GM18502 (cell line): ENCODE results near the gene WDHD1.
"Not testable (repeated sequence)": the region's sequence is repeated elsewhere in the genome, so short reads cannot be mapped to it uniquely, and the experiment has no call there.

Experiments
- ATAC-seq: cut with Tn5 transposase; IDR thresholded peaks from one replicate; pipeline ENCODE4 v1.9.1; 2021; ENCODE audit warnings: mild to moderate bottlenecking; ENCODE audit not compliant: unreplicated experiment, poor library complexity

The WDHD1 gene, protein sequence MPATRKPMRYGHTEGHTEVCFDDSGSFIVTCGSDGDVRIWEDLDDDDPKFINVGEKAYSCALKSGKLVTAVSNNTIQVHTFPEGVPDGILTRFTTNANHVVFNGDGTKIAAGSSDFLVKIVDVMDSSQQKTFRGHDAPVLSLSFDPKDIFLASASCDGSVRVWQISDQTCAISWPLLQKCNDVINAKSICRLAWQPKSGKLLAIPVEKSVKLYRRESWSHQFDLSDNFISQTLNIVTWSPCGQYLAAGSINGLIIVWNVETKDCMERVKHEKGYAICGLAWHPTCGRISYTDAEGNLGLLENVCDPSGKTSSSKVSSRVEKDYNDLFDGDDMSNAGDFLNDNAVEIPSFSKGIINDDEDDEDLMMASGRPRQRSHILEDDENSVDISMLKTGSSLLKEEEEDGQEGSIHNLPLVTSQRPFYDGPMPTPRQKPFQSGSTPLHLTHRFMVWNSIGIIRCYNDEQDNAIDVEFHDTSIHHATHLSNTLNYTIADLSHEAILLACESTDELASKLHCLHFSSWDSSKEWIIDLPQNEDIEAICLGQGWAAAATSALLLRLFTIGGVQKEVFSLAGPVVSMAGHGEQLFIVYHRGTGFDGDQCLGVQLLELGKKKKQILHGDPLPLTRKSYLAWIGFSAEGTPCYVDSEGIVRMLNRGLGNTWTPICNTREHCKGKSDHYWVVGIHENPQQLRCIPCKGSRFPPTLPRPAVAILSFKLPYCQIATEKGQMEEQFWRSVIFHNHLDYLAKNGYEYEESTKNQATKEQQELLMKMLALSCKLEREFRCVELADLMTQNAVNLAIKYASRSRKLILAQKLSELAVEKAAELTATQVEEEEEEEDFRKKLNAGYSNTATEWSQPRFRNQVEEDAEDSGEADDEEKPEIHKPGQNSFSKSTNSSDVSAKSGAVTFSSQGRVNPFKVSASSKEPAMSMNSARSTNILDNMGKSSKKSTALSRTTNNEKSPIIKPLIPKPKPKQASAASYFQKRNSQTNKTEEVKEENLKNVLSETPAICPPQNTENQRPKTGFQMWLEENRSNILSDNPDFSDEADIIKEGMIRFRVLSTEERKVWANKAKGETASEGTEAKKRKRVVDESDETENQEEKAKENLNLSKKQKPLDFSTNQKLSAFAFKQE

GRCh38 chr14:55026793-55027561 is at the start of gene WDHD1, which contains the start of gene SOCS4:
TSS of gene WDHD1 (minus strand) at chr14:55027099. CDS start at chr14:55026787, 312 bp downstream.
TSS of gene SOCS4 (plus strand) at chr14:55027236. CDS start at chr14:55043042, 15,806 bp downstream.
- ATAC-seq: peak; percentile 92

GRCh38 chr14:55075628-55076175 is 48.8 kb upstream of the WDHD1 start:
- no peak for ATAC-seq

GRCh38 chr14:55074662-55075061 is 47.8 kb upstream of the WDHD1 start:
- ATAC-seq: peak; percentile 55

DNA sequence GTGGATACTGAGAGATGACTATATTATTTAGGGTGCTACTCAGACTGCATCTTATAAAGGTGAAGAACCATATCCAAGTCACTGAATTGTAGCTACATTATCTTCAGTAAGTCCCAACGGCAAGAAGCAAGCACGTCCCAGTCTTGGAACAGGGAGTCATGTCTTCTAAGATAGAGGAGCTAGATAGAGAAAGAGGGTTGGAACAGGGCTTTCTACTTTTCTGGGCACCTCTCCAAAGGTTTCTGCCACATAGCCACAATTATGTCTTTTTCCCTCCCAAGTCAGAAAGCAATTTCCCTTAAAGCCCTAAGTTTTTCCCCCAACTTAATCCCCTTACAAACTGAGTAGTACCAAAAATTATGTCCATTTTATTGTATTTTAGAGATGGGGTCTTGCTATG is 47.0 kb upstream of the WDHD1 start:
- ATAC-seq: no peak

GRCh38 chr14:55071870-55072640 is 45.2 kb upstream of the WDHD1 start:
- ATAC-seq: peak; percentile 44

GRCh38 chr14:55070981-55071411 is 44.1 kb upstream of the WDHD1 start:
- no peak for ATAC-seq

DNA sequence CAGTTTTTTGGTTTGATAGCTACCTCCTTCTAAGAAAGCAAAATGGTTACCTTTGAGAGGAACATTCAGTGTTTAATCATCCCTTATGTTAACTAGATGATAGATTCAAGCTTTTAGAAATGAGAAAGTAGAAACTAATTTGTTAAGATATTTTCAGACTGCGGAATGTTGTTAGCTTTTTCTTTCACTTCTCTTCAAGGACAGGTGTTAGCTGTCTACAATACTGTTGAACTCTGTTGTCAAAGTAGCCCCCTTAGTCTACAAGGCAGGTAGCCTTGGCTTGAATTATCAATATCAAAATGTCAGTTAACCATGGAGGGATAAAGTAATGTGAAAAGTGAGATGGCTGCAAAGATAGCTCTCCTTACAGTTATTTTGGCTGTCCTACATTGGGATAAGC is 39.3 kb upstream of the WDHD1 start:
- ATAC-seq: no peak

GRCh38 chr14:55065411-55065810 is 38.5 kb upstream of the WDHD1 start:
- ATAC-seq: no peak

DNA sequence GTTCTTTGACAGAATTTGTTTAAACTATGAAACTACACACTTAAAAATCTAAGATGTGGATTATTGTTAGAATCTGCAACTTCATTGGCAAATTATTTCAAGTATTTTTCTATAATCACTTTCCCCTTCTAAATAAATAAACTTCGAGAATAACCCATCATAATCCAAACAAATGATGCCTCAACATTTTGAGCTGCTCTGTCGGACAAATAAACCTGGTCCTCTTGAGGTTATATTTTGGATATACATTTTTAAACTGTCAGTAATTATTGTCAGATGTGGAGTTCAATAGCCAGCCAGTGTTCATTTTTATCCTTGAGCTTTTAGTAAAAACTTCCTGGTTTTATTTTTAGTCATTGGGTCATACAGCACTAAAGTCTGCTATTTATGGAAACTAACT is 38.0 kb upstream of the WDHD1 start:
- ATAC-seq: not testable (repeated sequence)

DNA sequence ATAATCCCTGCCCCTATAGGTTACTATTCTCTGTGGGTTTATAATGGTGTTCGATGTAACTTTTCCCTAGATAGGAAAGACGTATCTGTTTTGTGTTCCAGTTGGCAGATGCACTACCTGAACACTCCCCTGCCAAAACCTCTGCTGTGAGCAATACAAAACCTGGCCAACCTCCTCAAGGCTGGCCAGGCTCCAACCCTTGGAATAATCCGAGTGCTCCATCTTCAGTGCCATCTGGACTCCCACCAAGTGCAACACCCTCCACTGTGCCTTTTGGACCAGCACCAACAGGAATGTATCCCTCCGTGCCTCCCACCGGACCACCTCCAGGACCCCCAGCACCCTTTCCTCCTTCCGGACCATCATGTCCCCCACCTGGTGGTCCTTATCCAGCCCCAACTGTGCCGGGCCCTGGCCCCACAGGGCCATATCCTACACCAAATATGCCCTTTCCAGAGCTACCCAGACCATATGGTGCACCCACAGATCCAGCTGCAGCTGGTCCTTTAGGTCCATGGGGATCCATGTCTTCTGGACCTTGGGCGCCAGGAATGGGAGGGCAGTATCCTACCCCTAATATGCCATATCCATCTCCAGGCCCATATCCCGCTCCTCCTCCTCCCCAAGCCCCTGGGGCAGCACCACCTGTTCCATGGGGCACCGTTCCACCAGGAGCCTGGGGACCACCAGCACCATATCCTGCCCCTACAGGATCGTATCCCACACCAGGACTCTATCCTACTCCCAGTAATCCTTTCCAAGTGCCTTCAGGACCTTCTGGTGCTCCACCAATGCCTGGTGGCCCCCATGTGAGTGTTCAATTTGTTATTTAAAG is 35.8 kb upstream of the WDHD1 start:
- no peak for ATAC-seq

DNA sequence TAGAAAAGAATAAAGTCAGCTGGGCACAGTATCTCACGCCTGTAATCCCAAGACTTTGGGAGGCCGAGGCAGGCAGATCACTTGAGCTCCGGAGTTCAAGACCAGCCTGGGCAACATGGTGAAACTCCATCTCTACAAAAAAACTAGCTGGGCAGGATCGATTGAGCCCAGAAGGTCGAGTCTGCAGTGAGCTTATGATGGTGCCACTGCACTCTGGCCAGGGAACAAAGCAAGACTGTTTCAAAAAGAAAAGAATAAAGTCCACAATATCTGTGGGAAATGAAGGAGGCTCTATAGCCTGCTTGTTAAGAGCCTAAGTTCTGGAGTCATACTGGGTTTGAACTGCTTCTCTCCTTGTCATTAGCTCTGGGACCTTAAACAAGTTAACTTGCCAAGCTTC is 32.4 kb upstream of the WDHD1 start:
- no peak for ATAC-seq

GRCh38 chr14:55057919-55058318 is 31.0 kb upstream of the WDHD1 start:
- ATAC-seq: no peak

DNA sequence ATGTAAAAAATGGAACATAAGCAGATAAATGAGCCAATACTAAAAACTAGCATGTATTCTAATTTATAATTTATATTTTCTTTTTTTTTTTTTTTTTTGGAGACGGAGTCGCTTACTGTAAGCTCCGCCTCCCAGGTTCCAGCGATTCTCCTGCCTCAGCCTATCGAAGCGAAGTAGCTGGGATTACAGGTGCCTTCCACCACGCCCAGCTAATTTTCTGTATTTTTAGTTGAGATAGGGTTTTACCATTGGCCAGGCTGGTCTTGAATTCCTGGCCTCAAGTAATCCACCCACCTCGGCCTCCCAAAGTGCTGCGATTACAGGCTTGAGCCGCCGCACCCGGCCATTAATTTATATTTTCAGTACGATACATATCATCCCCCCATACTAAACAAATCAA is 27.2 kb upstream of the WDHD1 start:
- no peak for ATAC-seq

DNA sequence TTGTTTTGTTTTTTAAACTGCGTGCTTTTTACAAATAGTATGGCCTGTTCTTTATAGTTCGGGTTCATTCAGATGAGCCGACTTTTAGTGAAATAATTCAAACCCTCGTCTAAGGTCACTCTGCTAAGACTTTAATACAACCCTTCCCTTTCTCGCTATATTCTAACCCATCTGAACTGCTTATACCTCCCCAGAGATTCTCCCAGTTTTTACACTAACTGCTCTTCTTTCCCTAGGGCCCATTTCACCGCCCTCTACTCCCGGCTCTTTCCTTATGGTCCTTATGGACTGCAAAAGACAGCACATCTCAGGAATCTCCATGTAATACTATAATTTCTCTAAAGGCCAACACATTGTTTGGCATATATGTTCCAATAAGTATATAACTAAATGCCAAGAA is 26.6 kb upstream of the WDHD1 start:
- no peak for ATAC-seq

GRCh38 chr14:55053018-55053417 is 26.1 kb upstream of the WDHD1 start:
- ATAC-seq: no peak

DNA sequence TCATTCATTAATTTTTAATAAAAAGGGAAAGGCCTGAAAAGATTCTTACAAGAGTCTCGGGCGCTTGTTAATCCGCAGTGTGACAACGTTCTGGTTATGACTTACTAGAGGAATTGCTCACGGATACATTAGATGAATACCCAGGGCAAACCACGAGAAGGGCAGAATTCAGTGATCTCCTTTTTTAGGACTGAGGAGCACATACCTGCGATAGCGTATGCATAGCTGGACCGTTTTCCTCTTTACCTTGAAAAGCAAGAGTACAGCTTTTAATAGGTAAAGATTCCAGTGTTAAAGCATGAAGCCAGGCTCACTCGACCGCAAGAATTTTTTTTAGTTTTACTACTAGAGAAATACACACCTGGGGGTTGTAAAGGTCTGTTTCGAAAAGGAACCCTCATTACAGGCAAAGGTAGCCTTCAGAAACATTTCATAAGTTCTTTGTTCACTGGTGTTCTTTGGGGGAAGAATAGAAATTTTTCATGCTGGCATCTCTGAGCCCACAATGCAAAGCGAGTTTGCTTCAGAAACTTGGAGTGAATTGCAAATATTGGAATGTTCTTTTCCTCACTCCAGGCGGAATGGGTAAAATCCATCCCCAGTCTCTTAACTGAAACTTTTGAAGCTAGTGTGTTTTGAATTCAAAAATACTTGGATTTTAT is 25.5 kb upstream of the WDHD1 start:
- peak; percentile 11 for ATAC-seq

- ATAC-seq: peak; percentile 87
These were observed 24.7 kb upstream of the WDHD1 start, which contains the start of gene MAPK1IP1L for GRCh38 chr14:55051423-55052268. TSS of gene MAPK1IP1L (plus strand) at chr14:55051647. CDS start at chr14:55061684, 10,037 bp downstream.
